Activated CD4-positive, alpha-beta memory T cell treated with anti-CD3 and anti-CD28 coated beads, Interleukin-2, amount 10 ng/mL, durations not matched to agents 7 days and 5 days (primary cell): ENCODE data around the gene KRTAP4-4. TPM values are rescaled to one million over a fixed set of nuclear protein-coding genes. Genes with fewer than 3 reads are reported as not detected.
"Not testable (repeated sequence)": the region's sequence is repeated elsewhere in the genome, so short reads cannot be mapped to it uniquely, and the experiment has no call there.

ENCODE experiments used
- CTCF ChIA-PET: fragments of 350-600 bp; sonication (Branson Sonifier 250); formaldehyde crosslinking; loops from one replicate; lab custom pipeline; 2021; ENCODE audit warnings: antibody characterized with exemption, inconsistent platforms; lab: Charles Lee
- POLR2A ChIA-PET: fragments of 350-600 bp; sonication (Branson Sonifier 250); formaldehyde crosslinking; loops from one replicate; lab custom pipeline; 2021; ENCODE audit warnings: antibody characterized with exemption; lab: Charles Lee
- DNase-seq: peaks from one replicate; pipeline ENCODE4 v3.0.0-alpha.2; 2020
- H3K27ac Mint-ChIP-seq: one replicate; pipeline ENCODE4 v1.8.0; 2021; ENCODE audit warnings: mild to moderate bottlenecking, mixed read lengths
- H3K27me3 Mint-ChIP-seq: one replicate; pipeline ENCODE4 v1.8.0; 2021; ENCODE audit warnings: mixed read lengths
- H3K36me3 Mint-ChIP-seq: one replicate; pipeline ENCODE4 v1.8.0; 2021; ENCODE audit warnings: low read depth, mixed read lengths
- H3K4me1 Mint-ChIP-seq: one replicate; pipeline ENCODE4 v1.8.0; 2021; ENCODE audit warnings: mixed read lengths
- H3K4me3 Mint-ChIP-seq: one replicate; pipeline ENCODE4 v1.8.0; 2021; ENCODE audit warnings: mild to moderate bottlenecking, mixed read lengths
- H3K9me3 Mint-ChIP-seq: one replicate; pipeline ENCODE4 v1.8.0; 2021; ENCODE audit warnings: mixed read lengths
- total RNA-seq, 2 experiments: library from RNA; stranded (reverse); gene quantifications; one replicate each; pipeline ENCODE4 v1.2.3, GENCODE V29; 2021

The KRTAP4-4 gene
- total RNA-seq, 2 experiments from 2014 or later, result not detected

GRCh38 chr17:41171886-41172285 lies 11.3 kb upstream of the KRTAP4-4 start:
- Mint-ChIP-seq H3K4me1 (no peaks in the 10 kb centered on the region), H3K27ac (no peak overlapping the region), H3K27me3 (peaks cover 2% of the 10 kb centered on the region), H3K9me3 (no peaks in the 10 kb centered on the region), H3K36me3 (no peaks in the 10 kb centered on the region), H3K4me3 (no peak overlapping the region)
- POLR2A ChIA-PET, result no interaction called here
- CTCF ChIA-PET, result no interaction called here
- no peak for DNase-seq

DNA sequence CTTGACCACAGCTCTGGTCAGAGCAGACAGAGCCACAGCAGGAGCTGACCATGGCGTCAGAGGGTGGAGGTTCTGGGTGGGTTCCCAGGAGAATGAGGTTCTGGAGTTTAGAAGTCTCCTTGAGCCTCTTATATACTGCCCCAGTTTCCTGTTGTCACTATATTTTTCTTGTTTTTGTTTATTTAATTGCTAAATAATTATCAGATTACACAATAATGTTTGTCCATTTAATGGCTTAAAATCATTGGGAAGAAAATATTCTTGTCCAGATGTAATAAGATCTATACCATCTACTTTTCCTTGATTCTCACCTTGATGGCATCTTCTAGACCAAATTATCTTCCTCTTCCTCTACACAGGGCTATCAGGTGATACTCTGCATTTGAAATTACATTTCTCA lies 7.6 kb upstream of the KRTAP4-4 start, which contains the start of gene KRTAP4-3:
Gene KRTAP4-3 (minus strand): TSS at position 101 of the 400 bp plus-strand sequence. CDS start 49 bp downstream, at position 52.
- no peaks in the 10 kb centered on the region for H3K36me3 Mint-ChIP-seq
- H3K9me3 Mint-ChIP-seq, result no peaks in the 10 kb centered on the region
- CTCF ChIA-PET, result no interaction called here
- H3K27me3 Mint-ChIP-seq, result peaks cover 2% of the 10 kb centered on the region
- H3K4me1 Mint-ChIP-seq, result no peaks in the 10 kb centered on the region
- POLR2A ChIA-PET, result no interaction called here
- H3K27ac Mint-ChIP-seq, result no peak within 1 kb of the TSS
- DNase-seq, result no peak
- no peak within 1 kb of the TSS for H3K4me3 Mint-ChIP-seq

GRCh38 chr17:41167561-41167960 lies 7.0 kb upstream of the KRTAP4-4 start:
- no peak overlapping the region for H3K27ac Mint-ChIP-seq
- ChIA-PET POLR2A (no interaction called here), CTCF (no interaction called here)
- no peak for DNase-seq
- no peak overlapping the region for H3K4me3 Mint-ChIP-seq
- no peaks in the 10 kb centered on the region for H3K4me1 Mint-ChIP-seq
- H3K9me3 Mint-ChIP-seq, result no peaks in the 10 kb centered on the region
- H3K27me3 Mint-ChIP-seq, result peaks cover 2% of the 10 kb centered on the region
- no peaks in the 10 kb centered on the region for H3K36me3 Mint-ChIP-seq

DNA sequence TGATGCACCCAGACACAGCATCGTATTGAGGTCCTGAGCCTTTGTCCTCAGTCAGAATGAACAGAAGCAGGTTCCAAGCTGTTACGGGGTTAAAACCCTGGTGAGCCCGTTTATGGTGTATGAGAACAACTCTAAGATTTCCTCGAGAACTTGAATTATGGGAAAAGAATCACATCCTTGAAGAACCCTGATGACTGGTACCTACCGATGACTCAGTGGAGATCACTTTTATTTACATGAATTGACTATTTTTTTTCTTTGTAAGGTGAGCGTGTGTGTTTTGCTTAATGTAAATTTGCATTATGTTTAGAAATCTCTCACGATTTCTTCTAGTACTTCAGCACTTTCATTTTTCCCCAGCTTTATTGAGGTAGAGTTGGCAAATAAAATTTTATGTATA lies 3.3 kb upstream of the KRTAP4-4 start:
- Mint-ChIP-seq H3K27ac (no peak overlapping the region), H3K4me3 (no peak overlapping the region), H3K9me3 (no peaks in the 10 kb centered on the region), H3K36me3 (no peaks in the 10 kb centered on the region), H3K27me3 (no peaks in the 10 kb centered on the region), H3K4me1 (no peaks in the 10 kb centered on the region)
- ChIA-PET POLR2A (no interaction called here), CTCF (no interaction called here)
- DNase-seq, result no peak

DNA sequence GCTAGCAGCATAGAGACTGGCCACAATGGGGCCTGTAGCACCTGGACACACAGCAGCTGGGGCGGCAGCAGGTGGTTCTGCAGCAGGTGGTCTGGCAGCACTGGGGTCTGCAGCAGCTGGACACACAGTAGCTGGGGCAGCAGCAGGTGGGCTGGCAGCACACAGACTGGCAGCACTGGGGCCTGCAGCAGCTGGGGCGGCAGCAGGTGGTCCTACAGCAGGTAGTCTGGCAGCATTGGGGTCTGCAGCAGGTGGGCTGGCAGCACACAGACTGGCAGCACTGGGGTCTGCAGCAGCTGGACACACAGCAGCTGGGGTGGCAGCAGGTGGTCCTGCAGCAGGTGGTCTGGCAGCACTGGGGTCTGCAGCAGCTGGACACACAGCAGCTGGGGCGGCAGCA lies 358 bp downstream of the KRTAP4-4 start:
- POLR2A ChIA-PET, H3K4me3 Mint-ChIP-seq, H3K27ac Mint-ChIP-seq, H3K36me3 Mint-ChIP-seq, H3K4me1 Mint-ChIP-seq, H3K27me3 Mint-ChIP-seq, CTCF ChIA-PET, DNase-seq, H3K9me3 Mint-ChIP-seq: not testable (repeated sequence)

- Mint-ChIP-seq H3K4me3 (no peak overlapping the region), H3K27me3 (peaks cover 10% of the 10 kb centered on the region), H3K36me3 (no peaks in the 10 kb centered on the region), H3K4me1 (no peaks in the 10 kb centered on the region), H3K27ac (no peak overlapping the region), H3K9me3 (no peaks in the 10 kb centered on the region)
- no peak for DNase-seq
- POLR2A ChIA-PET, result no interaction called here
- CTCF ChIA-PET, result no interaction called here
These were observed 6.7 kb downstream of the KRTAP4-4 start for GRCh38 chr17:41153856-41154255.

GRCh38 chr17:41151525-41151924 lies 9.0 kb downstream of the KRTAP4-4 start:
- no peak for DNase-seq
- Mint-ChIP-seq H3K9me3 (no peaks in the 10 kb centered on the region), H3K27me3 (peaks cover 8% of the 10 kb centered on the region), H3K4me3 (no peak overlapping the region), H3K27ac (no peak overlapping the region), H3K4me1 (no peaks in the 10 kb centered on the region), H3K36me3 (no peaks in the 10 kb centered on the region)
- CTCF ChIA-PET, result no interaction called here
- POLR2A ChIA-PET, result no interaction called here

GRCh38 chr17:41150026-41150425 lies 10.5 kb downstream of the KRTAP4-4 start:
- Mint-ChIP-seq H3K4me1 (no peaks in the 10 kb centered on the region), H3K27ac (no peak overlapping the region), H3K36me3 (no peaks in the 10 kb centered on the region), H3K9me3 (no peaks in the 10 kb centered on the region), H3K4me3 (no peak overlapping the region), H3K27me3 (peaks cover 3% of the 10 kb centered on the region)
- DNase-seq, result no peak
- POLR2A ChIA-PET, result no interaction called here
- CTCF ChIA-PET, result no interaction called here

GRCh38 chr17:41149652-41149985 lies 10.9 kb downstream of the KRTAP4-4 start, which contains the start of gene KRTAP4-5:
TSS of gene KRTAP4-5 (minus strand) at chr17:41149825. CDS start at chr17:41149767, 58 bp downstream.
- H3K36me3 Mint-ChIP-seq, result no peaks in the 10 kb centered on the region
- no peak for DNase-seq
- ChIA-PET POLR2A (no interaction called here), CTCF (no interaction called here)
- peaks cover 3% of the 10 kb centered on the region for H3K27me3 Mint-ChIP-seq
- no peak within 1 kb of the TSS for H3K27ac Mint-ChIP-seq
- no peak within 1 kb of the TSS for H3K4me3 Mint-ChIP-seq
- no peaks in the 10 kb centered on the region for H3K9me3 Mint-ChIP-seq
- H3K4me1 Mint-ChIP-seq, result no peaks in the 10 kb centered on the region

DNA sequence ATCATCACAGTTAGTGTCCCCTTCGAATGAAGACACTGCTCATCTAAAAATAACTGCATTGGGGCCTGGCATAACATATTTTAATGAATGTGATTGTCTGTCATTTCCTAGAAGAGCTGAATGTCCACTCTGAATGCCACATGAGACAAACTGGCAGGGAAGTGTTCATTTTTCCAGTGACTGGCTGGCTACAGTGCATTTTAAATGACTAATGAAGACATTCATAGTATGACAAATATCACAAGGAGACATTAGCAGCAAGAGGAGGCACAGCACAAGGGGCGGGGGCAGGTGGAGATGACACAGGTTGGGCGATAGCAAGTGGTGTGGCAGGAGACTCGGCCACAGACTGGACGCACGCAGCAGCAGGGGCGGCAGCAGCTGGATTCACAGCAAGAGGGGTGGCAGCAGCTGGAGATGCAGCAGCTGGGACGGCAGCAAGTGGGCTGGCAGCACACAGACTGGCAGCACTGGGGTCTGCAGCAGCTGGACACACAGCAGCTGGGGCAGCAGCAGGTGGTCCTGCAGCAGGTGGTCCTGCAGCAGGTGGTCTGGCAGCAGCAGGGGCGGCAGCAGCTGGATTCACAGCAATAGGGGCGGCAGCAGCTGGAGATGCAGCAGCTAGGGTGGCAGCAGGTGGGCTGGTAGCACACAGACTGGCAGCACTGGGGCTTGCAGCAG lies 11.4 kb downstream of the KRTAP4-4 start:
- H3K9me3 Mint-ChIP-seq, DNase-seq, H3K4me3 Mint-ChIP-seq, POLR2A ChIA-PET, H3K27me3 Mint-ChIP-seq, H3K36me3 Mint-ChIP-seq, CTCF ChIA-PET, H3K4me1 Mint-ChIP-seq, H3K27ac Mint-ChIP-seq: not testable (repeated sequence)

GRCh38 chr17:41147531-41148204 lies 12.9 kb downstream of the KRTAP4-4 start:
- H3K9me3 Mint-ChIP-seq, result peaks cover 5% of the 10 kb centered on the region
- no peak for DNase-seq
- POLR2A ChIA-PET, result no interaction called here
- CTCF ChIA-PET, result interaction anchor here (1.0 kb wide), 1 partner anchor 11 kb away, joined by 3 read pairs; no protein-coding TSS in a partner anchor
- no peak overlapping the region for H3K4me3 Mint-ChIP-seq
- H3K4me1 Mint-ChIP-seq, result no peaks in the 10 kb centered on the region
- no peak overlapping the region for H3K27ac Mint-ChIP-seq
- H3K36me3 Mint-ChIP-seq, result no peaks in the 10 kb centered on the region
- H3K27me3 Mint-ChIP-seq, result no peaks in the 10 kb centered on the region

- H3K36me3 Mint-ChIP-seq, result no peaks in the 10 kb centered on the region
- CTCF ChIA-PET, result no interaction called here
- DNase-seq, result no peak
- no peaks in the 10 kb centered on the region for H3K4me1 Mint-ChIP-seq
- peaks cover 10% of the 10 kb centered on the region for H3K9me3 Mint-ChIP-seq
- no peak overlapping the region for H3K27ac Mint-ChIP-seq
- POLR2A ChIA-PET, result no interaction called here
- no peak overlapping the region for H3K4me3 Mint-ChIP-seq
- no peaks in the 10 kb centered on the region for H3K27me3 Mint-ChIP-seq
These were observed 15.3 kb downstream of the KRTAP4-4 start for GRCh38 chr17:41145261-41145660.

GRCh38 chr17:41144846-41145245 lies 15.7 kb downstream of the KRTAP4-4 start:
- H3K4me3 Mint-ChIP-seq, result no peak overlapping the region
- H3K4me1 Mint-ChIP-seq, result no peaks in the 10 kb centered on the region
- no peaks in the 10 kb centered on the region for H3K36me3 Mint-ChIP-seq
- ChIA-PET POLR2A (no interaction called here), CTCF (no interaction called here)
- no peak overlapping the region for H3K27ac Mint-ChIP-seq
- no peak for DNase-seq
- no peaks in the 10 kb centered on the region for H3K27me3 Mint-ChIP-seq
- peaks cover 10% of the 10 kb centered on the region for H3K9me3 Mint-ChIP-seq

DNA sequence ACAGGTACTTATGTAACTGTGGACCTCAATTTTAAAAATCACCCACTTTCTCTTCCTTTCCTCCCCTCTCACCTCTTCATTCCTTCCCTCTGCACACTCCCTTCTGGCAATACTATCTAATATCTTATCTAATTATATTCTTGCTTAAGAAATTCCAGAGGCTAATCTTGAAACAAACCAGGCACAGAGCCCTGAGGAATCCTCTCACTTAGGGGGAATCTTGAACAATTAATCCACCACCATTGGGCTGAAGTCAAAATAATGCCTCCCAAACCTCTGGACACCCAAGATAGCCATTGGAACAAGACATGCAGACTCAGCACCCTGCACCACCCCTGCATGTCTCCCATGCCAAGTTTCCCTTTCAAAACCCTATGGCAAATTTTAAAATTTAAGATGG lies 19.2 kb downstream of the KRTAP4-4 start:
- POLR2A ChIA-PET, result no interaction called here
- peaks cover 2% of the 10 kb centered on the region for H3K27me3 Mint-ChIP-seq
- no peak overlapping the region for H3K27ac Mint-ChIP-seq
- peaks cover 15% of the 10 kb centered on the region for H3K9me3 Mint-ChIP-seq
- H3K36me3 Mint-ChIP-seq, result peaks cover 3% of the 10 kb centered on the region
- no peaks in the 10 kb centered on the region for H3K4me1 Mint-ChIP-seq
- CTCF ChIA-PET, result no interaction called here
- DNase-seq, result no peak
- H3K4me3 Mint-ChIP-seq, result no peak overlapping the region
